CD8-positive, alpha-beta memory T cell (primary cell): ENCODE measurements around the gene ETS2. TPM values are rescaled to one million over a fixed set of nuclear protein-coding genes. Genes with fewer than 3 reads are reported as not detected.
"Not testable (repeated sequence)": the region's sequence is repeated elsewhere in the genome, so short reads cannot be mapped to it uniquely, and the experiment has no call there.

Experiments used
- CTCF ChIA-PET: fragments of 350-600 bp; sonication (Branson Sonifier 250); formaldehyde crosslinking; loops from one replicate; lab custom pipeline; 2021; ENCODE audit warnings: antibody characterized with exemption; lab: Charles Lee
- POLR2A ChIA-PET: fragments of 350-600 bp; sonication (Branson Sonifier 250); formaldehyde crosslinking; loops from one replicate; lab custom pipeline; 2021; ENCODE audit warnings: antibody characterized with exemption; lab: Charles Lee
- DNase-seq, 5 donors: peaks; one replicate each; pipeline versions ENCODE4 v3.0.0 to v3.0.0-alpha.2; 2020 to 2022; ENCODE audit warnings: mixed read lengths in 1 of 5
- H3K27ac ChIP-seq: one replicate; pipeline ENCODE4 v1.7.0; 2013; ENCODE audit warnings: low read depth, mild to moderate bottlenecking, low read length, moderate library complexity
- H3K27me3 ChIP-seq: 2 replicates; pipeline ENCODE4 v1.7.0; 2013; ENCODE audit warnings: low read length, mild to moderate bottlenecking; ENCODE audit not compliant: insufficient read depth, poor library complexity, severe bottlenecking
- H3K36me3 ChIP-seq: 2 replicates; pipeline ENCODE4 v1.7.0; 2013; ENCODE audit warnings: mild to moderate bottlenecking, low read length, moderate library complexity; ENCODE audit not compliant: insufficient read depth
- H3K4me1 ChIP-seq: 2 replicates; pipeline ENCODE4 v1.7.0; 2013; ENCODE audit warnings: mild to moderate bottlenecking, low read length, moderate library complexity; ENCODE audit not compliant: insufficient read depth
- H3K4me3 ChIP-seq: 2 replicates; pipeline ENCODE4 v1.7.0; 2013; ENCODE audit warnings: mild to moderate bottlenecking, low read length
- H3K9me3 ChIP-seq: 2 replicates; pipeline ENCODE4 v1.7.0; 2013; ENCODE audit warnings: mild to moderate bottlenecking, low read length
- H3K27ac Mint-ChIP-seq, 8 donors: one replicate each; pipeline ENCODE4 v1.8.0; 2020 to 2021; ENCODE audit warnings: mixed read lengths in 8 of 8, mild to moderate bottlenecking in 6 of 8, inconsistent platforms in 3 of 8, moderate library complexity in 3 of 8
- H3K27me3 Mint-ChIP-seq, 2 donors: one replicate each; pipeline ENCODE4 v1.8.0; 2020 to 2021; ENCODE audit warnings: mixed read lengths in 2 of 2, mild to moderate bottlenecking in 1 of 2, moderate library complexity in 1 of 2
- H3K36me3 Mint-ChIP-seq, 3 donors: one replicate each; pipeline ENCODE4 v1.8.0; 2020 to 2021; ENCODE audit warnings: mixed read lengths in 3 of 3, inconsistent platforms in 1 of 3, mild to moderate bottlenecking in 1 of 3
- H3K4me1 Mint-ChIP-seq, 3 donors: one replicate each; pipeline ENCODE4 v1.8.0; 2020 to 2021; ENCODE audit warnings: mixed read lengths in 3 of 3, inconsistent platforms in 1 of 3, mild to moderate bottlenecking in 1 of 3
- H3K4me3 Mint-ChIP-seq, 7 donors: one replicate each; pipeline ENCODE4 v1.8.0; 2020 to 2021; ENCODE audit warnings: mixed read lengths in 7 of 7, mild to moderate bottlenecking in 6 of 7, moderate library complexity in 4 of 7, inconsistent platforms in 2 of 7
- H3K9me3 Mint-ChIP-seq, 5 donors: one replicate each; pipeline ENCODE4 v1.8.0; 2020 to 2022; ENCODE audit warnings: mixed read lengths in 5 of 5, mild to moderate bottlenecking in 3 of 5, moderate library complexity in 2 of 5, inconsistent platforms in 1 of 5
- polyA plus RNA-seq: library from polyadenylated mRNA; unstranded; fragments of 300-500 nt; fragmentation: Illumina TruSeq; gene quantifications from one replicate; pipeline ENCODE4 v1.2.3, GENCODE V29; 2021
- total RNA-seq, 2 experiments: library from RNA; stranded (reverse); gene quantifications; one replicate each; pipeline ENCODE4 v1.2.3, GENCODE V29; 2021

Gene ETS2
- total and polyA plus RNA-seq, 3 experiments from 2014 or later = 9.7 to 39.7 (median 37.9) TPM

DNA sequence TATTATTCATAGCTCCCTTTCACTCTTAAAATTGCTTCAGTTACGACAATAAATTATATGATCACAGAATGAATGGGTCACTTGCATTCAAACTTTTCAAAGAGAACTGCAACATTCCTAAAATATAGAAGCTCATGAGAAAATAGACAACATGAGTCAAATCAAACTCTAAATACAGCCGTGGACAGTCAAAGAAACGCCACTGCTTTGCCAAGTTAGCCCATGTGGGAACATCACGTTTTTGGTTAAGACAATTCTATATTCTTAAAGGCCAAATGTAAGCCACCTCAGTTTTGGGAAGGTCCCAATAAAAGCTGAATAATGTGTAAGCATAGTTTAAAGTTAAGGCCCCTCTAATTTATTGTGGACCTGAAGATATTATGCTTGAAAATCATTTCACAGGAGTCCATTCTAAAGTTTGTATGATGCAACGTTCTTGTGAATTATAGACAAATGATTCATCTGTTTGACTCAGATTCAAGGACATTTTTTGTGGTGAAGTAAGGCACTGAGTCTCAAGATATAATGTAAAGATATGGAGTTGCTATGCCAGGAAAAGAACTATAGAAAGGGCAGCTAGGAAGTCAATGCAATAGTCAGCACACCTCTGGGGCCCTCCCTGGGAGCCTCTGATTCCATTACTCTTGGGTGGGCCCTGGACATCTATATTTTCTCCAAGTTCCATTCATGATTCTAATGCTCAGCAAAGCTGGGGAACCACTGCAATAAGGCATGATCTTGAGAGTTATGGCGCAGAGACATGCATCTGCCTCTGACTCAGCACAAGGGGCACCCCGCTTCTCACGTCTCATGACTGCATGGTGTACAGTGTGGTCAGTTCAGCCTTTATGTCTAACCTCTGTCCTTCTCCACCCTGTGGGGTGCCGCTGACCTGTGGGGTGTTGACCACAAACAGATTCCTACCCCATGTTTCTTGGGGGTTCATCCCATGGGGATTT, 33.9 kb downstream of the ETS2 start:
- Mint-ChIP-seq H3K9me3 (no peaks in the 10 kb centered on the region), H3K27me3 (peaks cover 1 to 9% of the 10 kb centered on the region in 2 donors), H3K36me3 (no peaks in the 10 kb centered on the region), H3K4me3 (no peak overlapping the region), H3K4me1 (no peaks in the 10 kb centered on the region), H3K27ac (no peak overlapping the region)
- no peak overlapping the region for H3K27ac ChIP-seq
- H3K36me3 ChIP-seq = no peaks in the 10 kb centered on the region
- no peaks in the 10 kb centered on the region for H3K27me3 ChIP-seq
- H3K9me3 ChIP-seq = no peaks in the 10 kb centered on the region
- ChIA-PET POLR2A (no interaction called here), CTCF (no interaction called here)
- no peak for DNase-seq
- no peaks in the 10 kb centered on the region for H3K4me1 ChIP-seq
- no peak overlapping the region for H3K4me3 ChIP-seq

DNA sequence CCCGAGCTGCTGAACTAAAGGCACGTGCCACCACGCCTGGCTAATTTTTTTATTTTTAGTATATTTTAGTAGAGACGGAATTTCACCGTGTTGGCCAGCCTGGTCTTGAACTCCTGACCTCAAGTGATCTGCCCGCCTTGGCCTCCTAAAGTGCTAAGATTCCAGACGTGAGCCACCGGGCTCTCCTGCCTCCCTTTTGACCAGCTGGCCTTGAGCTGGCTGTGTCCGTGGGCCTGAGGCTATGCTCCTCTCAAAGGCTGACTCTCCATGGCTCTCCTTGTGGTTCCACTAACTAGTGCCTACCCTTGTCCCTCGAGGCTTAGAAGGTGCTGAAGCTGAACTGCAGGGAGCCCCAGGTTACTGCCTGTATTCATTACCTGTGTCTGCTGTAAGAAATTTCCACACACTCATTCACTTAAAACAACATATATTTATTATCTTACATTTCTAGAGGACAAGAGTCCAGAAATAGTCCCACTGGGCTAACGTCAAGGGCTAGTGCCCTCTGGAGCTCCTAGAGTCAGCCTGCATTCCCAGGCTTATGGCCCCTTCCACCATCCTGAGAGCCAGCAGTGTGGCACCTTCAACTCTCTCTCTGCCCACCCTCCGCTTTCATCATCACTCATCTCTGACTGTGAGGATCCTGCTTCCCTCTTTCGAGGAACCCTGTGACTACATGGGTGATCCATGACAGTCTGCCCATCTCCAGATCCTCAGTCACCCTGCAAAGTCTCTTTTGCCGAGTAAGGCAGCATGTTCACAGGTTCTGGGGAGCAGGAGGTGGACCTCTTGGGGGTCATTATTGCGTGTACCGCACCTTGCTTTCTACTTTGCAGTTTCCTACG, 34.9 kb downstream of the ETS2 start:
- no peak overlapping the region for H3K4me3 Mint-ChIP-seq
- ChIA-PET POLR2A (no interaction called here), CTCF (no interaction called here)
- no peaks in the 10 kb centered on the region for H3K4me1 ChIP-seq
- DNase-seq = no peak
- no peaks in the 10 kb centered on the region for H3K9me3 ChIP-seq
- no peaks in the 10 kb centered on the region for H3K36me3 ChIP-seq
- peaks cover under 1 to 1% of the 10 kb centered on the region in 2 donors for H3K27me3 Mint-ChIP-seq
- no peak overlapping the region for H3K27ac Mint-ChIP-seq
- H3K36me3 Mint-ChIP-seq = no peaks in the 10 kb centered on the region
- no peaks in the 10 kb centered on the region for H3K9me3 Mint-ChIP-seq
- no peaks in the 10 kb centered on the region for H3K4me1 Mint-ChIP-seq
- no peak overlapping the region for H3K4me3 ChIP-seq
- no peaks in the 10 kb centered on the region for H3K27me3 ChIP-seq
- no peak overlapping the region for H3K27ac ChIP-seq

DNA sequence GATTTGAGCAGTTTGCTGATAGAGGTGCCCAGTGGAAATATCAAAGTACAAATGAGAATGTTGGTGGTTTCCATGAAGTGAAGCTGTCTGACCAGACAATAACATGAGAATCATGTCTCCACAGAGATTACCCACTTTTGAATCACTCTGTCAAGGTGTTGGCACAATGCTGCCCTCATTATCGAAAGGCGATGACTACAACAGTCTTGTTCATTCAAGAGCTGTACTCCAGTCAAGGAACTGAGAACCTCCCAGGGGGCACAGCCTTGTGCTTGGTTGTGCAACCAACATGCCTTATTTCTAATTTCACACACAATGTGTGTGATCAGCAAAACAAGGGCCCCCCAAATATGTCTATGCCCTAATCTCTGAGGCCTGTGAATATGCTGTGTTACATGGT, 35.7 kb downstream of the ETS2 start:
- Histone ChIP-seq H3K27ac (no peak overlapping the region), H3K36me3 (no peaks in the 10 kb centered on the region), H3K27me3 (no peaks in the 10 kb centered on the region), H3K9me3 (no peaks in the 10 kb centered on the region), H3K4me1 (no peaks in the 10 kb centered on the region), H3K4me3 (no peak overlapping the region)
- H3K27me3 Mint-ChIP-seq = peaks cover 0 to 1% of the 10 kb centered on the region in 2 donors
- no peaks in the 10 kb centered on the region for H3K9me3 Mint-ChIP-seq
- no peak for DNase-seq
- no peak overlapping the region for H3K4me3 Mint-ChIP-seq
- H3K27ac Mint-ChIP-seq = no peak overlapping the region
- POLR2A ChIA-PET = no interaction called here
- H3K4me1 Mint-ChIP-seq = no peaks in the 10 kb centered on the region
- H3K36me3 Mint-ChIP-seq = no peaks in the 10 kb centered on the region
- CTCF ChIA-PET = no interaction called here

DNA sequence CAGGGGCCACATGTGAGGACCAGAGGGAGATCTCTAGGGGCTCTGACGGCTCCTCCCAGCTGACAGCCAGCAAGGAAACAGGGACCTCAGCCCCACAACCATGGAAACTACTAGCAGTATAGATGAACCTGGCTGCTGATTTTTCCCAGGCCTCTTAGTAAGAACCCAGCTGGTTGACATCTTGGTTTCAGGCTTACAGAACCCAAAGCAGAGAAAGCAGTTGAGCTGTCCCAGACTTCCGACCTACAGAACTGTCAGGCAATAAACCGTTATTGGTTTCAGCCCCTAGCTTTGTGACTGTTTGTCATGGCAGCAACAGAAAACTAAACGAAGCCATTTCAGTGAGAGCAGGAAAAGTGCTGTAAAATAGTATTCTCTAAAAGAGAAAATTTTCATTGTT, 36.4 kb downstream of the ETS2 start:
- no peak overlapping the region for H3K27ac Mint-ChIP-seq
- Histone ChIP-seq H3K4me3 (no peak overlapping the region), H3K9me3 (no peaks in the 10 kb centered on the region), H3K27me3 (no peaks in the 10 kb centered on the region), H3K4me1 (no peaks in the 10 kb centered on the region), H3K36me3 (no peaks in the 10 kb centered on the region), H3K27ac (no peak overlapping the region)
- peaks cover 0 to 1% of the 10 kb centered on the region in 2 donors for H3K27me3 Mint-ChIP-seq
- ChIA-PET POLR2A (no interaction called here), CTCF (no interaction called here)
- no peak for DNase-seq
- H3K4me3 Mint-ChIP-seq = no peak overlapping the region
- no peaks in the 10 kb centered on the region for H3K4me1 Mint-ChIP-seq
- H3K9me3 Mint-ChIP-seq = no peaks in the 10 kb centered on the region
- no peaks in the 10 kb centered on the region for H3K36me3 Mint-ChIP-seq

DNA sequence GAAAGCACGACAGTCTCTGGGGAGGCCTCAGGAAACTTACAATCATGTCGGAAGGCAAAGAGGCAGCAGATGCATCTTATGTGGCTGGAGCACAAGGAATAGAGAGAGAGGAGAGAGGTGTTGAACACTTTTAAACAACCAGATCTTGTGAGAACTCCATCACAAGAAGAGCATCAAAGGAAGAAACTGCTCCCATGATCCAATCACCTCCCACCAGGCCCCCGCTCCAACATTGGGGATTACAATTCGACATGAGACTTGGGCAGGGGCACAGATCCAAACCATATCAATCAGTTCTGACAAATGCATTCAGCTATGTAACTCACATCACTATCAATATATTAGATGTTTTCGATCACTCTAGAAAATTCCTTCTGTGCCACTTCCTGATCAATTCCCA, 37.6 kb downstream of the ETS2 start:
- H3K27ac ChIP-seq = no peak overlapping the region
- ChIA-PET POLR2A (no interaction called here), CTCF (no interaction called here)
- no peaks in the 10 kb centered on the region for H3K9me3 Mint-ChIP-seq
- H3K9me3 ChIP-seq = no peaks in the 10 kb centered on the region
- H3K4me3 Mint-ChIP-seq = no peak overlapping the region
- no peaks in the 10 kb centered on the region for H3K4me1 Mint-ChIP-seq
- no peaks in the 10 kb centered on the region for H3K4me1 ChIP-seq
- no peaks in the 10 kb centered on the region for H3K36me3 ChIP-seq
- no peak for DNase-seq
- H3K36me3 Mint-ChIP-seq = no peaks in the 10 kb centered on the region
- H3K27me3 ChIP-seq = no peaks in the 10 kb centered on the region
- no peak overlapping the region for H3K27ac Mint-ChIP-seq
- H3K4me3 ChIP-seq = no peak overlapping the region
- H3K27me3 Mint-ChIP-seq = peaks cover 0 to 1% of the 10 kb centered on the region in 2 donors

DNA sequence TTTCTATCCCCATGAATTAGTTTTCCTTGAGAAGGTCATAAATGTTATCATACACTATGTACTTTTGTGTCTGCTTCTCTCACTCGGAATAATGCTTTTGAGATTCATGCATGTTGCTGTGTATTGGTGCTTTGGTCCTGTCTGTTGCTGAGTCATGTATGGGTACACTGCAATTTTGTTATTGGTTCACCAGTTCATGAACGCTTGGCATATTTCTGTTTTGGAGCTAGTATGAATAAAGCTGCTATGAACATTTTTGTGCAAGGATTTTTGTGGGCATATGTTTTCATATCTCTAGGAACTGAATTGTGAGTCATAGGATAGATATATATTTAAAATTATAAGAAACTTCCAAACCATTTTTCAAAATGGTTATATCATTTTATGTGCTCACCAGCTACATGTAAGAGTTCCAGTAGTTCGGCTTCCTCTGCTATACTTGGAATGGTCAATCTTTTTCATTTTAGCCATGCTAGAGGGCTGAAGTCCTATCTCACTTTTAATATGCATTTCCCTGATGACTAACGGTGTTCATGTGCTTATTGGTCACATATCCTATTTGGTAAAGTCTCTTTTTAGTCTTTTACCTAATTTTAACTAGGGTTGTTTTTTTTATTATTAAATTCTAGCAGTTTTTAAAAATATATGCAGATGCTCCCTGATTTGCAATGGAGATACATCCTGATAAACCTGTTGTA, 38.2 kb downstream of the ETS2 start:
- CTCF ChIA-PET = no interaction called here
- Mint-ChIP-seq H3K36me3 (no peaks in the 10 kb centered on the region), H3K4me3 (no peak overlapping the region)

DNA sequence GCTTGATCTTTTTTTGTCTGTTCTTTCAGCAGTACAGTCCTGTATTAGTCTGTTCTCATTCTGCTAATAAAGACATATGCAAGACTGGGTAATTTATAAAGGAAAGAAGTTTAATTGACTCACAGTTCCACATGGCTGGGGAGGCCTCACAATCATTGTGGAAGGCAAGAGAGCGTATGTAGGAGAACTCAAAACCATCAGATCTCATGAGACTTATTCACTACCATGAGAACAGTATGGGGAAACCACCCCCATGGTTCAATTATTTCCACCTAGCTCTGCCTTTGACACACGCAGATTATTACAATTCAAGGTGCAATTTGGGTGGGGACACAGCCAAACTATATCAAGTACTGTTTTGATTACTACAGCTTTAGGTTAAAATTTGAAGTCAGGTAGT, 39.6 kb downstream of the ETS2 start:
- H3K9me3 Mint-ChIP-seq, POLR2A ChIA-PET, H3K9me3 ChIP-seq, H3K27ac Mint-ChIP-seq, H3K4me1 Mint-ChIP-seq, CTCF ChIA-PET, H3K27ac ChIP-seq, H3K27me3 ChIP-seq, H3K4me3 ChIP-seq, H3K27me3 Mint-ChIP-seq, DNase-seq, H3K4me1 ChIP-seq, H3K36me3 Mint-ChIP-seq, H3K4me3 Mint-ChIP-seq, H3K36me3 ChIP-seq: not testable (repeated sequence)

More for the DNA sequence above, 38.2 kb downstream of the ETS2 start:
- no peak for DNase-seq
- POLR2A ChIA-PET = no interaction called here
- Mint-ChIP-seq H3K9me3 (no peaks in the 10 kb centered on the region), H3K27ac (no peak overlapping the region), H3K27me3 (peaks cover 0 to 4% of the 10 kb centered on the region in 2 donors), H3K4me1 (no peaks in the 10 kb centered on the region)
- Histone ChIP-seq H3K4me1 (no peaks in the 10 kb centered on the region), H3K27ac (no peak overlapping the region), H3K27me3 (no peaks in the 10 kb centered on the region), H3K4me3 (no peak overlapping the region), H3K36me3 (no peaks in the 10 kb centered on the region), H3K9me3 (no peaks in the 10 kb centered on the region)

DNA sequence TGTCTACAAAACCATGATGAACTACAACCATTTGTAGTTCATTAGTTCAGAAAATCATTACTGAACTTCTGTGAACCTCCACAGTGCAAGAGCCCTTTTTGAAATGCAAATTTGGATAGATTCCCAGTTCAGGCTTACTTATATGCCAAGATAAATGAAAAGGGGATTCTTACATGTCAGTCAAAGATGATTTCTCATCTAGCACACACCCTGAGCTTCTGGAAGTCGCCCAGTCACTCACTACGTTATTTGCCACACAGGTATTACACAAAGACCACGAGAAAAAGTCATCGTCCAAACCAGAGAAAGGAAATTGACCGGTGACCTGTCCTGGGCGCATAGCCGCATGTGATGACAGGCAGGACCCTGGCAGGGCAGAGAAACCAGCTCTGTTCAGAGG, 41.8 kb downstream of the ETS2 start:
- Mint-ChIP-seq H3K4me3 (no peak overlapping the region), H3K9me3 (no peaks in the 10 kb centered on the region), H3K4me1 (no peaks in the 10 kb centered on the region), H3K36me3 (no peaks in the 10 kb centered on the region), H3K27ac (no peak overlapping the region), H3K27me3 (peaks cover 9 to 15% of the 10 kb centered on the region in 2 donors)
- POLR2A ChIA-PET = no interaction called here
- Histone ChIP-seq H3K36me3 (no peaks in the 10 kb centered on the region), H3K27ac (no peak overlapping the region), H3K4me1 (no peaks in the 10 kb centered on the region), H3K4me3 (no peak overlapping the region), H3K27me3 (no peaks in the 10 kb centered on the region), H3K9me3 (no peaks in the 10 kb centered on the region)
- CTCF ChIA-PET = no interaction called here
- no peak for DNase-seq
